IPS DF 6.9 (cell line): ENCODE results near the gene AP2B1.

Source experiments
- DNase-seq: peaks from one replicate; pipeline ENCODE4 v3.0.0-alpha.2; 2013; ENCODE audit warnings: low read depth, low spot score
- H3K27ac ChIP-seq: one replicate; pipeline ENCODE4 v1.5.1; 2013; ENCODE audit warnings: low read length, control low read depth
- H3K27me3 ChIP-seq: 2 replicates; pipeline ENCODE4 v1.6.1; 2013; ENCODE audit warnings: mild to moderate bottlenecking, low read length; ENCODE audit not compliant: control insufficient read depth, insufficient read depth
- H3K36me3 ChIP-seq: 2 replicates; pipeline ENCODE4 v1.6.1; 2013; ENCODE audit warnings: low read length; ENCODE audit not compliant: control insufficient read depth, insufficient read depth
- H3K4me1 ChIP-seq: 2 replicates; pipeline ENCODE4 v1.6.1; 2013; ENCODE audit warnings: low read length; ENCODE audit not compliant: control insufficient read depth, insufficient read depth
- H3K4me3 ChIP-seq: 2 replicates; pipeline ENCODE4 v1.5.1; 2013; ENCODE audit warnings: mild to moderate bottlenecking, low read length
- H3K9me3 ChIP-seq: 2 replicates; pipeline ENCODE4 v1.6.1; 2013; ENCODE audit warnings: low read length, inconsistent platforms; ENCODE audit not compliant: control insufficient read depth, insufficient read depth
- WGBS: extraction: QIAGEN DNeasy Blood & Tissue Kit; methylation state at CpG from one replicate; pipeline ENCODE4 v1.1.7; 2013; ENCODE audit warnings: mixed read lengths, missing lambda C conversion rate; ENCODE audit not compliant: insufficient read length, insufficient coverage; 5-methylcytosine and 5-hydroxymethylcytosine counted together

Gene AP2B1

GRCh38 chr17:35766903-35767510 is 179.9 kb downstream of the AP2B1 start:
- Histone ChIP-seq H3K4me3 (no peak overlapping the region), H3K27ac (no peak overlapping the region), H3K27me3 (no peaks in the 10 kb centered on the region), H3K36me3 (no peaks in the 10 kb centered on the region), H3K9me3 (no peaks in the 10 kb centered on the region), H3K4me1 (peaks cover 2% of the 10 kb centered on the region; the same call in 1 of the 2 replicates)
- no CpG with 5 or more reads among the region's 7 CpGs for WGBS
- DNase-seq: no peak

GRCh38 chr17:35768797-35769196 is 181.7 kb downstream of the AP2B1 start:
- H3K27me3 ChIP-seq: no peaks in the 10 kb centered on the region
- WGBS: no CpG with 5 or more reads among the region's 2 CpGs
- H3K4me1 ChIP-seq: peaks cover 6% of the 10 kb centered on the region; the same call in 1 of the 2 replicates
- no peaks in the 10 kb centered on the region for H3K36me3 ChIP-seq
- no peak for DNase-seq
- no peak overlapping the region for H3K27ac ChIP-seq
- no peak overlapping the region for H3K4me3 ChIP-seq
- no peaks in the 10 kb centered on the region for H3K9me3 ChIP-seq

- WGBS: no CpG with 5 or more reads among the region's 48 CpGs
- no peaks in the 10 kb centered on the region for H3K9me3 ChIP-seq
- no peak for DNase-seq
- no peaks in the 10 kb centered on the region for H3K27me3 ChIP-seq
- H3K4me3 ChIP-seq: no peak overlapping the region
- no peaks in the 10 kb centered on the region for H3K36me3 ChIP-seq
- H3K4me1 ChIP-seq: peaks cover 8% of the 10 kb centered on the region
- H3K27ac ChIP-seq: no peak overlapping the region
Measured at GRCh38 chr17:35769895-35770486, 182.9 kb downstream of the AP2B1 start.

GRCh38 chr17:35773129-35773528 is 186.0 kb downstream of the AP2B1 start:
- DNase-seq: no peak
- no peak overlapping the region for H3K27ac ChIP-seq
- WGBS: no CpG with 5 or more reads among the region's 20 CpGs

GRCh38 chr17:35773679-35774425 is 186.7 kb downstream of the AP2B1 start:
- Histone ChIP-seq H3K4me1 (peaks cover 5% of the 10 kb centered on the region), H3K4me3 (no peak overlapping the region), H3K36me3 (no peaks in the 10 kb centered on the region), H3K9me3 (no peaks in the 10 kb centered on the region), H3K27me3 (no peaks in the 10 kb centered on the region), H3K27ac (no peak overlapping the region)
- no peak for DNase-seq
- WGBS: no CpG with 5 or more reads among the region's 10 CpGs

More at GRCh38 chr17:35773129-35773528, 186.0 kb downstream of the AP2B1 start:
- Histone ChIP-seq H3K36me3 (no peaks in the 10 kb centered on the region), H3K9me3 (no peaks in the 10 kb centered on the region), H3K4me3 (no peak overlapping the region), H3K27me3 (no peaks in the 10 kb centered on the region), H3K4me1 (peaks cover 5% of the 10 kb centered on the region)

GRCh38 chr17:35774499-35774898 is 187.4 kb downstream of the AP2B1 start:
- Histone ChIP-seq H3K9me3 (no peaks in the 10 kb centered on the region), H3K27ac (no peak overlapping the region), H3K4me1 (peaks cover 5% of the 10 kb centered on the region), H3K36me3 (no peaks in the 10 kb centered on the region), H3K4me3 (no peak overlapping the region), H3K27me3 (no peaks in the 10 kb centered on the region)
- no peak for DNase-seq
- WGBS: no CpG with 5 or more reads among the region's 5 CpGs

- Histone ChIP-seq H3K36me3 (no peaks in the 10 kb centered on the region), H3K4me1 (peaks cover 5% of the 10 kb centered on the region), H3K27me3 (no peaks in the 10 kb centered on the region), H3K9me3 (no peaks in the 10 kb centered on the region), H3K4me3 (no peak overlapping the region), H3K27ac (no peak overlapping the region)
- 100% methylated on average over 1 of the region's 5 CpGs for WGBS
- no peak for DNase-seq
Measured at GRCh38 chr17:35775039-35775438, 187.9 kb downstream of the AP2B1 start.

- no peaks in the 10 kb centered on the region for H3K36me3 ChIP-seq
- no peak overlapping the region for H3K4me3 ChIP-seq
- DNase-seq: no peak
- H3K9me3 ChIP-seq: no peaks in the 10 kb centered on the region
- WGBS: no CpG with 5 or more reads among the region's 6 CpGs
- no peak overlapping the region for H3K27ac ChIP-seq
- peaks cover 5% of the 10 kb centered on the region for H3K4me1 ChIP-seq
- H3K27me3 ChIP-seq: no peaks in the 10 kb centered on the region
Measured at GRCh38 chr17:35775583-35775982, 188.5 kb downstream of the AP2B1 start.
